Ovary (tissue), 3 donors: ENCODE results near the gene PHEX.

ENCODE experiments used
- CTCF ChIP-seq, 3 donors: fragments of 450-650 bp in 2 of 3; fragments of 200-600 bp in 1 of 3; IDR thresholded peaks; one replicate each; pipeline versions ENCODE4 v1.5.1 to v1.8.0; 2016 to 2022; ENCODE audit warnings: antibody characterized with exemption in 3 of 3, mild to moderate bottlenecking in 1 of 3
- POLR2A ChIP-seq: fragments of 450-650 bp; IDR thresholded peaks from one replicate; pipeline ENCODE4 v1.6.1; 2017; ENCODE audit warnings: antibody characterized with exemption, mild to moderate bottlenecking, moderate library complexity
- donor health status: DM: no; HTN: no; CAD: no.

- TF ChIP-seq CTCF (IDR thresholded peaks at IDR 0.05), result peak; percentile 46 to 81 (median 80)
- TF ChIP-seq POLR2A, result no peak
Observed at GRCh38 chrX:21985332-21985777, 46.8 kb upstream of the PHEX start.
